NCI-H1694 treated with DMSO at 0.1 percent for 48 hours (cell line): ENCODE results near the gene PCDHB11.
"Not testable (repeated sequence)": the region's sequence is repeated elsewhere in the genome, so short reads cannot be mapped to it uniquely, and the experiment has no call there.

Source experiments
- DNase-seq: peaks from one replicate; lab custom pipeline; 2025; lab: John Stamatoyannopoulos, UW

PCDHB11 gene

GRCh38 chr5:141186897-141187512 is 12.4 kb upstream of the PCDHB11 start, which contains the start of gene PCDHB9:
PCDHB9 (plus strand) TSS chr5:141187161; CDS start chr5:141187319, 158 bp downstream.
- DNase-seq: no peak

GRCh38 chr5:141188682-141189081 is 10.7 kb upstream of the PCDHB11 start:
- DNase-seq: not testable (repeated sequence)

- not testable (repeated sequence) for DNase-seq
Observed at GRCh38 chr5:141189131-141189530, 10.3 kb upstream of the PCDHB11 start.

- DNase-seq: no peak
Observed at GRCh38 chr5:141192110-141192725, 7.2 kb upstream of the PCDHB11 start, which contains the start of gene PCDHB10. PCDHB10 (plus strand) TSS chr5:141192353; CDS start chr5:141192553, 200 bp downstream.

GRCh38 chr5:141194332-141194731 is 5.1 kb upstream of the PCDHB11 start:
- not testable (repeated sequence) for DNase-seq

GRCh38 chr5:141196363-141196762 is 3.1 kb upstream of the PCDHB11 start:
- DNase-seq: no peak

GRCh38 chr5:141201126-141201525 is 1.7 kb downstream of the PCDHB11 start:
- DNase-seq: not testable (repeated sequence)

GRCh38 chr5:141201646-141202045 is 2.2 kb downstream of the PCDHB11 start:
- DNase-seq: not testable (repeated sequence)

GRCh38 chr5:141208478-141208877 is 9.1 kb downstream of the PCDHB11 start, which contains the start of gene PCDHB12:
PCDHB12 (plus strand) TSS chr5:141208719; CDS start chr5:141208908, 189 bp downstream.
- no peak for DNase-seq

GRCh38 chr5:141210281-141210680 is 10.9 kb downstream of the PCDHB11 start:
- not testable (repeated sequence) for DNase-seq

GRCh38 chr5:141210849-141211248 is 11.4 kb downstream of the PCDHB11 start:
- not testable (repeated sequence) for DNase-seq

GRCh38 chr5:141213656-141214339 is 14.4 kb downstream of the PCDHB11 start, which contains the start of gene PCDHB13:
PCDHB13 (plus strand) TSS chr5:141213919; CDS start chr5:141214124, 205 bp downstream.
- not testable (repeated sequence) for DNase-seq

- DNase-seq: not testable (repeated sequence)
Observed at GRCh38 chr5:141214583-141214982, 15.2 kb downstream of the PCDHB11 start.

- DNase-seq: not testable (repeated sequence)
Observed at GRCh38 chr5:141215504-141215903, 16.1 kb downstream of the PCDHB11 start.

GRCh38 chr5:141216035-141216434 is 16.6 kb downstream of the PCDHB11 start:
- not testable (repeated sequence) for DNase-seq

- peak; percentile 6 for DNase-seq
Observed at GRCh38 chr5:141223112-141223783, 23.8 kb downstream of the PCDHB11 start, which contains the start of gene PCDHB14. PCDHB14 (plus strand) TSS chr5:141223343; CDS start chr5:141223506, 163 bp downstream.

- not testable (repeated sequence) for DNase-seq
Observed at GRCh38 chr5:141224844-141225243, 25.4 kb downstream of the PCDHB11 start.

- DNase-seq: not testable (repeated sequence)
Observed at GRCh38 chr5:141225421-141225820, 26.0 kb downstream of the PCDHB11 start.

- DNase-seq: no peak
Observed at GRCh38 chr5:141234109-141234667, 34.8 kb downstream of the PCDHB11 start.

- DNase-seq: not testable (repeated sequence)
Observed at GRCh38 chr5:141235922-141236321, 36.5 kb downstream of the PCDHB11 start.

- DNase-seq: no peak
Observed at GRCh38 chr5:141236516-141237313, 37.3 kb downstream of the PCDHB11 start.
